Stimulated activated CD4-positive, alpha-beta T cell treated with anti-CD3 and anti-CD28 coated beads, Interleukin-12 subunit alpha, Interleukin-12 subunit beta, amount 100 ng/mL, for 24 hours (primary cell): Measurements from ENCODE around the gene PIGS.

Source experiments
- DNase-seq, 2 experiments: peaks; one replicate each; pipeline ENCODE4 v3.0.0-alpha.2; 2020; ENCODE audit warnings: low read depth in 2 of 2

Gene PIGS

GRCh38 chr17:28506763-28507487, 64.4 kb downstream of the PIGS start:
- DNase-seq: no peak

GRCh38 chr17:28505986-28506665, 65.2 kb downstream of the PIGS start, which contains the start of gene FOXN1:
FOXN1 (plus strand) TSS chr17:28506348; CDS start chr17:28523970, 17,622 bp downstream.
- no peak for DNase-seq

DNA sequence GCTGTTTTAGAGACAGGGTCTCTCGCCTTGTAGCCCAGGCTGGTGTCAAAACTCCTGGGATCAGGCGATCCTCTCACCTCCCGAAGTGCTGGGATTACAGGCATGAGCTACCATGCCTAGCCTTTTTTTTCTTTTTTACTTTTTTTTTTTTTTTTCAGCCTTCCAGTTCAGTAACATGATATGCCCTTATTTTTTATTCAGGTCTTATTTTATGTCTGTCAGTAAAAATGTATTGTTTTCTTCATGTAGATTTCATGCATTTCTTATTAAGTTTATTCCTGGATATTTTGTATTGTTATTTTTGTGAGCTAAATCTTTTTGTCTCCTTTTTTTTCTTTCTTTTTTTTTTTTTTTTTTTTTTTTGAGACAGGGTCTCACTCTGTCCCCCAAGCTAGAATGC, 67.9 kb downstream of the PIGS start:
- no peak for DNase-seq
